Neural crest cell (in vitro differentiated cells): ENCODE measurements around the gene PRKCZ. TPM values are rescaled to one million over a fixed set of nuclear protein-coding genes. Genes with fewer than 3 reads are reported as not detected.
A peak's percentile ranks its signal among the peaks of the same experiment; 100 is the strongest.

Source experiments
- DNase-seq: peaks from one replicate; pipeline ENCODE4 v3.0.0; 2021; ENCODE audit warnings: low read depth, mixed read lengths, low spot score
- H3K27ac Mint-ChIP-seq: one replicate; pipeline ENCODE4 v1.8.0; 2021; ENCODE audit warnings: mild to moderate bottlenecking, mixed read lengths; ENCODE audit not compliant: unreplicated experiment
- H3K27me3 Mint-ChIP-seq: 2 replicates; pipeline ENCODE4 v1.8.0; 2021; ENCODE audit warnings: low read depth, mild to moderate bottlenecking, mixed read lengths
- H3K36me3 Mint-ChIP-seq: 2 replicates; pipeline ENCODE4 v1.8.0; 2021; ENCODE audit warnings: low read depth, mild to moderate bottlenecking, mixed read lengths
- H3K4me1 Mint-ChIP-seq: 2 replicates; pipeline ENCODE4 v1.8.0; 2021; ENCODE audit warnings: mixed read lengths
- H3K4me3 Mint-ChIP-seq: one replicate; pipeline ENCODE4 v1.8.0; 2021; ENCODE audit warnings: mild to moderate bottlenecking, mixed read lengths
- H3K9me3 Mint-ChIP-seq: 2 replicates; pipeline ENCODE4 v1.8.0; 2021; ENCODE audit warnings: mixed read lengths
- total RNA-seq: library from RNA; stranded (reverse); gene quantifications from 2 replicates; pipeline ENCODE4 v1.2.1, GENCODE V29; 2021
- TF ChIP-seq, protein P1 (sequence below): fragments of 200-600 bp; sonication (generic); conservative IDR thresholded peaks from 2 replicates; pipeline ENCODE4 v1.5.0; 2021; ENCODE audit warnings: antibody characterized with exemption, mild to moderate bottlenecking

The PRKCZ gene
- total RNA-seq, 1 donor from 2014 or later = 8.6 TPM

DNA sequence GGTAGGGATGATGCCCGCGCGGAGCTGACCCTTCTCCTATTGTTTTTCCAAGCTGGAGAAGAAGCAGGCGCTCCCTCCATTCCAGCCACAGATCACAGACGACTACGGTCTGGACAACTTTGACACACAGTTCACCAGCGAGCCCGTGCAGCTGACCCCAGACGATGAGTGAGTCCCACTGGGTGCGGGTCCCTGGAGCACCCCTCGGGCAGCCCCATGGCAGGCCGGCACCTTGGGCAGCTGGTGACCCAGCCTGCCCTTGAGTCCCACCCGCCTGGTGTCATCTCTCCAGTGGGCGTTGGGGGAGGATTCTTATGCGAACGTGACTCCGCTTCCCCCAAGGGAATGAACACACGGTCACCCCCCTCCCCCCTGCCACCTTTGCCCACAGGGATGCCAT lies 134.3 kb downstream of the PRKCZ start:
- Mint-ChIP-seq H3K36me3 (no peaks in the 10 kb centered on the region), H3K4me1 (peaks cover 8% of the 10 kb centered on the region), H3K9me3 (no peaks in the 10 kb centered on the region), H3K4me3 (no peak overlapping the region), H3K27ac (no peak overlapping the region), H3K27me3 (no peaks in the 10 kb centered on the region)
- no peak for DNase-seq
- TF ChIP-seq, protein P1, sequence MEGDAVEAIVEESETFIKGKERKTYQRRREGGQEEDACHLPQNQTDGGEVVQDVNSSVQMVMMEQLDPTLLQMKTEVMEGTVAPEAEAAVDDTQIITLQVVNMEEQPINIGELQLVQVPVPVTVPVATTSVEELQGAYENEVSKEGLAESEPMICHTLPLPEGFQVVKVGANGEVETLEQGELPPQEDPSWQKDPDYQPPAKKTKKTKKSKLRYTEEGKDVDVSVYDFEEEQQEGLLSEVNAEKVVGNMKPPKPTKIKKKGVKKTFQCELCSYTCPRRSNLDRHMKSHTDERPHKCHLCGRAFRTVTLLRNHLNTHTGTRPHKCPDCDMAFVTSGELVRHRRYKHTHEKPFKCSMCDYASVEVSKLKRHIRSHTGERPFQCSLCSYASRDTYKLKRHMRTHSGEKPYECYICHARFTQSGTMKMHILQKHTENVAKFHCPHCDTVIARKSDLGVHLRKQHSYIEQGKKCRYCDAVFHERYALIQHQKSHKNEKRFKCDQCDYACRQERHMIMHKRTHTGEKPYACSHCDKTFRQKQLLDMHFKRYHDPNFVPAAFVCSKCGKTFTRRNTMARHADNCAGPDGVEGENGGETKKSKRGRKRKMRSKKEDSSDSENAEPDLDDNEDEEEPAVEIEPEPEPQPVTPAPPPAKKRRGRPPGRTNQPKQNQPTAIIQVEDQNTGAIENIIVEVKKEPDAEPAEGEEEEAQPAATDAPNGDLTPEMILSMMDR = no peak

DNA sequence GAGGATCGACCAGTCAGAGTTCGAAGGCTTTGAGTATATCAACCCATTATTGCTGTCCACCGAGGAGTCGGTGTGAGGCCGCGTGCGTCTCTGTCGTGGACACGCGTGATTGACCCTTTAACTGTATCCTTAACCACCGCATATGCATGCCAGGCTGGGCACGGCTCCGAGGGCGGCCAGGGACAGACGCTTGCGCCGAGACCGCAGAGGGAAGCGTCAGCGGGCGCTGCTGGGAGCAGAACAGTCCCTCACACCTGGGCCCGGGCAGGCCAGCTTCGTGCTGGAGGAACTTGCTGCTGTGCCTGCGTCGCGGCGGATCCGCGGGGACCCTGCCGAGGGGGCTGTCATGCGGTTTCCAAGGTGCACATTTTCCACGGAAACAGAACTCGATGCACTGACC lies 134.7 kb downstream of the PRKCZ start:
- Mint-ChIP-seq H3K27ac (no peak overlapping the region), H3K36me3 (no peaks in the 10 kb centered on the region), H3K4me3 (no peak overlapping the region), H3K9me3 (no peaks in the 10 kb centered on the region), H3K27me3 (no peaks in the 10 kb centered on the region), H3K4me1 (peaks cover 9% of the 10 kb centered on the region)
- TF ChIP-seq, protein P1 = no peak
- no peak for DNase-seq

DNA sequence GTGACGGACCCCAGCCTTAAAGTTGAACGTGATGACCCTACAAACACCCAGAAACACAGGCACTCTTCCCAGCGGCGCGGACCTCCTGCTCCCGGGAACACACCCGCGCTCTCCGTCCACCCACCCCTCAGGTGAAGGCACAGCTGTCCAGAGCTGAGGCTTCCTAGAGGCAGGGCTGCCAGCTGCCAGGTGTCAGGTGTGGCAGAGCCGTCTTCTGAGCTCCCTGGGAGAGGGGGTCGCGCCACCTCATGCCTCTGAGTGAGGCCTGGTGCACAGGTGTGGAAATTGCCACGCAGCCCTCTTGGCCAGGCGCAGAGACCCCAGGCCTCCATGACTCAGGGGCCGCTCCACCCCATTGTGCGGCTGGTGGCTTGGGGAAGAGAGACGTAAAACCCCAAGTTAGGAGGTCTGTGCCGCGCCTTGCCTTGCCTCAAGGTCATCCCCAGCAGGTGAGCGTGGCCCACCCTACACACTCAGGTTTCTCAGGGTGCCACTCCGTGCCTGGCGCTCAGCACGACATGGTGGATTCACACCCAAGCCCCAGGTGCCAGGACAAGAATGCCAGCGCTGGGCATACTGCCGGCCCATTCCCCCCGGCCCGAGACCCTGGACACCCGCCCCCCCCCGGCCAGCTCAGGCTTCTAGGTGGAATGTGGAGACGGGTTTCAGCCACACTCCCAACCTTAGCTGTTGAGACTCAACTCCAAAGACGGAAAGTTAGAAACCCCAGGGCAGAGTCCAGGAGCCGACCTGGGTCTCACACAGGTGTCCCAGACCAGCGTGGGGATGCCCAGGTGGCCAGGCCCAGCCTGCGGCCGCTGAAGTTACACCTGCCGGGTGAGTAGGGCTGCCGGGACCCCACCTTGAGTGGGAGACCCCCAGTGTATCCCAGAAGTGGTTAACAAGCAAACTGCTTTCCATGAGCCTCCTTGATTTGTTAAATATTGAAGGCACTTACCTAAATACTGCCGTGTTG lies 136.0 kb downstream of the PRKCZ start:
- TF ChIP-seq, protein P1 = no peak
- peaks cover 16% of the 10 kb centered on the region for H3K4me1 Mint-ChIP-seq
- no peaks in the 10 kb centered on the region for H3K9me3 Mint-ChIP-seq
- H3K27me3 Mint-ChIP-seq = no peaks in the 10 kb centered on the region
- no peak for DNase-seq
- no peaks in the 10 kb centered on the region for H3K36me3 Mint-ChIP-seq
- H3K4me3 Mint-ChIP-seq = peak overlapping the region; percentile 29
- H3K27ac Mint-ChIP-seq = no peak overlapping the region

DNA sequence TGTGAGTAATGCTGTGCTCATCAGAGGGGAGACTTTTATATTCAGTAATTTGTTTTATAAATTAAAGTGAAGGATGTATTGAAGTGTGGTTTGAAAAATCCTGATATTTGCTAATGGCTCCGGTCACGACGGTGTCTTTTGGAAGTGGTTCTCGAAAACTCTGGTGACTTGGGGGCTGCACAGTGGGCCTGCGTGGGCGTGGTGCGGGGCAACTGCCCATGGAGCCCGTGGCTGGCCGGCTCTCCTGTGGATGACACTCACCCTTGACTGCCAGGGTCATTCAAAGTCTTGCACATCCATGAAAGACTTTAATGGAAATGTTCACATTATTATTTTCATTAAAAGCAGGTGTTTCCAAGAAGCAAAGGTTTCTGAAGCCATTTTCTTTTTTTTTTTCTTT lies 136.7 kb downstream of the PRKCZ start:
- H3K9me3 Mint-ChIP-seq = no peaks in the 10 kb centered on the region
- H3K36me3 Mint-ChIP-seq = no peaks in the 10 kb centered on the region
- TF ChIP-seq, protein P1 = no peak
- no peak overlapping the region for H3K27ac Mint-ChIP-seq
- H3K4me3 Mint-ChIP-seq = peak overlapping the region; percentile 29
- no peak for DNase-seq
- H3K4me1 Mint-ChIP-seq = peaks cover 20% of the 10 kb centered on the region
- no peaks in the 10 kb centered on the region for H3K27me3 Mint-ChIP-seq

DNA sequence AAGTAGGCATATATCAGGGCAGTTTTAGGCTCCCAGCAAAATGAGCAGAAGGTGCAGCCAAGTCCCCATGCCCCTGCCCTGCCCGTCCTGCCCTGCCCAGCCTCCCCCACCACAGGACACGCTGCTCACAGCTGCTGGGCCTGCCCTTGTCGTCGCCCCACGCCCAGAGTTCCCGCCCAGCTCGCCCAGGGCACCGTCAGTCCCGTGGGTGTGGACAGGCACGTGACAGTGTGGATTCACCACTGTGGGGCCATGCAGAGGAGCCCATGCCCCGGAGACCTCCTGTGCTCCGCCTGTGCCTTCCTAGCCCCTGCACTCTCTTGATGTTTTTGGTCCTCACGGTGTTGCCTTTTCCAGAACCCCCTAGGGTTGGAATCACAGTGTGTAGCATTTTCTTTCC lies 137.4 kb downstream of the PRKCZ start:
- Mint-ChIP-seq H3K27ac (no peak overlapping the region), H3K36me3 (no peaks in the 10 kb centered on the region), H3K4me3 (no peak overlapping the region), H3K27me3 (no peaks in the 10 kb centered on the region), H3K9me3 (no peaks in the 10 kb centered on the region), H3K4me1 (peaks cover 20% of the 10 kb centered on the region)
- TF ChIP-seq, protein P1 = no peak
- DNase-seq = no peak
